Thymus (tissue), 11 donors: ENCODE results near the gene ELMO1. TPM values are rescaled to one million over a fixed set of nuclear protein-coding genes. Genes with fewer than 3 reads are reported as not detected.

Experiments
- DNase-seq, 9 donors: peaks; one replicate each; pipeline ENCODE4 v3.0.0-alpha.2; 2013; ENCODE audit warnings: low spot score in 9 of 9, low read depth in 6 of 9, missing footprints in 1 of 9
- H3K27ac ChIP-seq, 2 donors: one replicate each; pipeline ENCODE4 v1.5.1; 2013; ENCODE audit warnings: control low read depth in 1 of 2, low read depth in 1 of 2, low read length in 1 of 2, mild to moderate bottlenecking in 1 of 2, moderate library complexity in 1 of 2
- H3K27me3 ChIP-seq, 2 donors: one replicate each; pipeline ENCODE4 v1.5.1; 2013; ENCODE audit warnings: low read length in 1 of 2; ENCODE audit not compliant: control insufficient read depth in 2 of 2, insufficient read depth in 1 of 2
- H3K36me3 ChIP-seq, 2 donors: one replicate each; pipeline ENCODE4 v1.5.1; 2013; ENCODE audit warnings: low read length in 1 of 2, mild to moderate bottlenecking in 1 of 2, moderate library complexity in 1 of 2; ENCODE audit not compliant: control insufficient read depth in 2 of 2, insufficient read depth in 2 of 2
- H3K4me1 ChIP-seq, 2 donors: one replicate each; pipeline ENCODE4 v1.5.1; 2013; ENCODE audit warnings: low read length in 2 of 2; ENCODE audit not compliant: control insufficient read depth in 2 of 2, insufficient read depth in 2 of 2
- H3K4me3 ChIP-seq, 2 donors: one replicate each; pipeline ENCODE4 v1.5.1; 2013; ENCODE audit warnings: low read length in 2 of 2, control low read depth in 1 of 2, mild to moderate bottlenecking in 1 of 2
- H3K9me3 ChIP-seq, 2 donors: one replicate each; pipeline ENCODE4 v1.5.1; 2013; ENCODE audit warnings: low read length in 1 of 2, mild to moderate bottlenecking in 1 of 2; ENCODE audit not compliant: control insufficient read depth in 2 of 2, insufficient read depth in 1 of 2
- WGBS: extraction: QIAGEN DNeasy Blood & Tissue Kit; methylation state at CpG from one replicate; pipeline ENCODE4 v1.1.7; 2013; 5-methylcytosine and 5-hydroxymethylcytosine counted together
- polyA plus RNA-seq: library from polyadenylated mRNA; stranded (reverse); fragments of 200-250 nt; gene quantifications from one replicate; pipeline ENCODE4 v1.2.3, GENCODE V29; 2013
- total RNA-seq: library from RNA; stranded (reverse); fragments of 120-200 nt; gene quantifications from one replicate; pipeline ENCODE4 v1.2.4, GENCODE V29; 2013
- donor health status: healthy.

Gene ELMO1
- total and polyA plus RNA-seq, 2 donors: 18.7 to 22.5 TPM

DNA sequence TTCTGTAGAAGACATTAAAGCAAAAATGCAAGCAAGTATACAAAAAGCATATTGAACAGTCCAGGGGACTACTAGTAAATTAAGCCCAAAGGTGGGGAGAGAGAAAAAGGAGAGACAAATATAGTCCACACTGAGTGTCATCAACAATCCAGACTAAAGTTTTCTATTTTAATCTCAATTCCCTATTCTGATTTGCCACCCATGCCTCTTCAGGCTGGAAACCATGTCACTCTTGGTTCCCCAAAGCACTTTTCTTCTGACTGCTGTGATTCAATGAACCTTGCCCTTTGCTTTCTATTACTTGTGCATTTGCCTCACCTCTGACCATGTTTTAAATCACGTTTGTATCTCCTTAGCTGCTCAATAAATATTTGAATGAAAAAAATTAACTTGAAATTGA is 629.0 kb downstream of the ELMO1 start:
- no peak for DNase-seq
- Histone ChIP-seq H3K9me3 (no peaks in the 10 kb centered on the region), H3K4me3 (no peak overlapping the region), H3K27me3 (no peaks in the 10 kb centered on the region), H3K36me3 (no peaks in the 10 kb centered on the region), H3K4me1 (no peaks in the 10 kb centered on the region), H3K27ac (no peak overlapping the region)
- WGBS: 96% methylated on average over 1 of the region's 1 CpG

- H3K4me1 ChIP-seq: peaks cover 0 to 2% of the 10 kb centered on the region in 2 donors
- H3K36me3 ChIP-seq: no peaks in the 10 kb centered on the region
- H3K27me3 ChIP-seq: no peaks in the 10 kb centered on the region
- H3K9me3 ChIP-seq: no peaks in the 10 kb centered on the region
- 97% methylated on average over 4 of the region's 4 CpGs for WGBS
- DNase-seq: no peak
- no peak overlapping the region for H3K4me3 ChIP-seq
- H3K27ac ChIP-seq: no peak overlapping the region
Measured at GRCh38 chr7:36814311-36814710, 634.4 kb downstream of the ELMO1 start.

- H3K27ac ChIP-seq: no peak overlapping the region
- 77% methylated on average over 3 of the region's 3 CpGs for WGBS
- DNase-seq: no peak
- no peak overlapping the region for H3K4me3 ChIP-seq
- H3K4me1 ChIP-seq: peaks cover 0 to 6% of the 10 kb centered on the region in 2 donors
- no peaks in the 10 kb centered on the region for H3K9me3 ChIP-seq
- H3K27me3 ChIP-seq: no peaks in the 10 kb centered on the region
- H3K36me3 ChIP-seq: no peaks in the 10 kb centered on the region
Measured at GRCh38 chr7:36811807-36812206, 636.9 kb downstream of the ELMO1 start.

- H3K9me3 ChIP-seq: no peaks in the 10 kb centered on the region
- no peaks in the 10 kb centered on the region for H3K27me3 ChIP-seq
- no peak for DNase-seq
- H3K27ac ChIP-seq: no peak overlapping the region
- H3K4me3 ChIP-seq: no peak overlapping the region
- H3K36me3 ChIP-seq: no peaks in the 10 kb centered on the region
- WGBS: 75% methylated on average over 2 of the region's 2 CpGs
- peaks cover 0 to 6% of the 10 kb centered on the region in 2 donors for H3K4me1 ChIP-seq
Measured at GRCh38 chr7:36810489-36810888, 638.2 kb downstream of the ELMO1 start.

DNA sequence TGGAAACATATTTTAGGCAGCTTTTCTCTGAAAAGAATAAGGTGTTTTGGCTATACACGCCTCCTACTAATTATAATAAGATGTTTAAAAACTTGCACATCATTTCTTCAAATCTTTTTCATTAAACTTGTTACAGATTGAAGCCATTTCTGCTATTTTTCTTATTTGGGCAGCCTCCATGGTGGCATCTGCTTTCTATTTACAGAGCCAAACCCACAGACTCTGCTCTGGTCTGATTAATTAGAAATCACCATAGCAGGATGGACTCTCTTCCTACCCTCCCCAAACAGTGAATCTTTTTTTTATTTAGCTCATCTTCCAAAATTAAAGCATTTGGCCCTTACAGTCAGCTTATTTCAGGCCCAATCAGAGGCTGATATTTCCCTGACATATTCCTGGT is 638.6 kb downstream of the ELMO1 start:
- H3K27me3 ChIP-seq: no peaks in the 10 kb centered on the region
- no peak overlapping the region for H3K27ac ChIP-seq
- H3K36me3 ChIP-seq: no peaks in the 10 kb centered on the region
- H3K4me1 ChIP-seq: peaks cover 0 to 6% of the 10 kb centered on the region in 2 donors
- no peaks in the 10 kb centered on the region for H3K9me3 ChIP-seq
- no peak overlapping the region for H3K4me3 ChIP-seq
- DNase-seq: no peak
- 97% methylated on average over 1 of the region's 1 CpG for WGBS

- DNase-seq: no peak
Measured at GRCh38 chr7:36809510-36809909, 639.2 kb downstream of the ELMO1 start.

DNA sequence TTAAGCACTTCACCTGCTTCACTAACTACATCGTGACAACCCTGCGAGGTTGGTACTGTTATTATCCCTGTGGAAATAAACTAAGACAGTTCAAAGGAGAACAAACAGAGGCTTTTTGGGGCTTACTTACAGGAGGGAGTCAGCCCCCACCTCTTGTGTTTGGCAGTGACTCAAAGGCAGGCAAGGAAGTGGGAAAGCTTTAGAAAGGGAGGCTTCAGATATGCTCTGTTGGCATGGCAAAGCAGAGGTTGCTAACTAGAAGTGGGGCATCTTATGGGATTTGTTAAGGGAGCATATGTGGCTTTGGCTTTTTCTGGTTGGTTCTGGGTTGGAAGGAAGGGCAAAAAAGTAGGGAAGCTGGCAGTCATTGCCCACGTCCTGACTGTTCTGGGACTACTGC is 639.6 kb downstream of the ELMO1 start:
- no peaks in the 10 kb centered on the region for H3K27me3 ChIP-seq
- no peak overlapping the region for H3K27ac ChIP-seq
- DNase-seq: no peak
- H3K4me3 ChIP-seq: no peak overlapping the region
- H3K36me3 ChIP-seq: no peaks in the 10 kb centered on the region
- peaks cover 0 to 6% of the 10 kb centered on the region in 2 donors for H3K4me1 ChIP-seq
- H3K9me3 ChIP-seq: no peaks in the 10 kb centered on the region
- WGBS: 93% methylated on average over 3 of the region's 3 CpGs

More at GRCh38 chr7:36809510-36809909, 639.2 kb downstream of the ELMO1 start:
- no peaks in the 10 kb centered on the region for H3K36me3 ChIP-seq
- no peaks in the 10 kb centered on the region for H3K27me3 ChIP-seq
- no peak overlapping the region for H3K27ac ChIP-seq
- no peak overlapping the region for H3K4me3 ChIP-seq
- peaks cover 0 to 6% of the 10 kb centered on the region in 2 donors for H3K4me1 ChIP-seq
- no peaks in the 10 kb centered on the region for H3K9me3 ChIP-seq
- WGBS: 99% methylated on average over 3 of the region's 3 CpGs

- WGBS: 82% methylated on average over 2 of the region's 2 CpGs
- Histone ChIP-seq H3K4me3 (no peak overlapping the region), H3K27ac (no peak overlapping the region), H3K36me3 (no peaks in the 10 kb centered on the region), H3K4me1 (peaks cover 0 to 6% of the 10 kb centered on the region in 2 donors), H3K9me3 (no peaks in the 10 kb centered on the region), H3K27me3 (no peaks in the 10 kb centered on the region)
- no peak for DNase-seq
Measured at GRCh38 chr7:36806891-36807290, 641.8 kb downstream of the ELMO1 start.
